HG02571 (cell line): ENCODE results near the gene GARIN5A.
"Not testable (repeated sequence)": the region's sequence is repeated elsewhere in the genome, so short reads cannot be mapped to it uniquely, and the experiment has no call there.

Experiments
- ATAC-seq: cut with Tn5 transposase; IDR thresholded peaks from one replicate; pipeline ENCODE4 v1.9.1; 2021; ENCODE audit warnings: mild to moderate bottlenecking, moderate library complexity; ENCODE audit not compliant: unreplicated experiment

GARIN5A gene

GRCh38 chr19:50489461-50490011 lies 12.9 kb upstream of the GARIN5A start:
- no peak for ATAC-seq

- no peak for ATAC-seq
These were observed 11.9 kb upstream of the GARIN5A start for GRCh38 chr19:50488389-50489194.

GRCh38 chr19:50486823-50487515 lies 10.3 kb upstream of the GARIN5A start:
- no peak for ATAC-seq

- ATAC-seq: no peak
These were observed 8.8 kb upstream of the GARIN5A start for GRCh38 chr19:50485284-50485955.

- no peak for ATAC-seq
These were observed 6.3 kb upstream of the GARIN5A start for GRCh38 chr19:50482916-50483315.

GRCh38 chr19:50482271-50482855 lies 5.7 kb upstream of the GARIN5A start:
- ATAC-seq: no peak

- no peak for ATAC-seq
These were observed 4.9 kb upstream of the GARIN5A start for GRCh38 chr19:50481351-50482149.

GRCh38 chr19:50480281-50481111 lies 3.8 kb upstream of the GARIN5A start:
- no peak for ATAC-seq

- ATAC-seq: no peak
These were observed 3.2 kb upstream of the GARIN5A start for GRCh38 chr19:50479761-50480251.

GRCh38 chr19:50478901-50479715 lies 2.5 kb upstream of the GARIN5A start:
- ATAC-seq: no peak

GRCh38 chr19:50477751-50478515 lies 1.3 kb upstream of the GARIN5A start:
- ATAC-seq: no peak

GRCh38 chr19:50476907-50477238 lies 225 bp upstream of the GARIN5A start:
- ATAC-seq: no peak

- ATAC-seq: peak; percentile 4
These were observed 868 bp downstream of the GARIN5A start for GRCh38 chr19:50475736-50476223.

GRCh38 chr19:50475101-50475568 lies 1.5 kb downstream of the GARIN5A start:
- no peak for ATAC-seq

GRCh38 chr19:50473336-50473735 lies 3.3 kb downstream of the GARIN5A start:
- ATAC-seq: not testable (repeated sequence)

- ATAC-seq: no peak
These were observed 7.8 kb downstream of the GARIN5A start for GRCh38 chr19:50468818-50469217.

GRCh38 chr19:50467566-50467965 lies 9.1 kb downstream of the GARIN5A start:
- no peak for ATAC-seq

GRCh38 chr19:50466706-50467039 lies 10.0 kb downstream of the GARIN5A start:
- no peak for ATAC-seq
